HT1080 (cell line): ENCODE data around the gene ANKRD24. TPM values are rescaled to one million over a fixed set of nuclear protein-coding genes. Genes with fewer than 3 reads are reported as not detected.
"Not testable (repeated sequence)": the region's sequence is repeated elsewhere in the genome, so short reads cannot be mapped to it uniquely, and the experiment has no call there.

Experiments
- DNase-seq: peaks from one replicate; pipeline ENCODE4 v3.0.0-alpha.2; 2015; ENCODE audit warnings: low read depth
- total RNA-seq: library from RNA; depleted of rRNA; stranded (reverse); fragments of >200 nt; shearing (Covaris generic); gene quantifications from 2 replicates; pipeline ENCODE4 v1.2.3, GENCODE V29; 2014

ANKRD24 gene
- total RNA-seq, 1 experiment from 2014 or later = 0.42 TPM

DNA sequence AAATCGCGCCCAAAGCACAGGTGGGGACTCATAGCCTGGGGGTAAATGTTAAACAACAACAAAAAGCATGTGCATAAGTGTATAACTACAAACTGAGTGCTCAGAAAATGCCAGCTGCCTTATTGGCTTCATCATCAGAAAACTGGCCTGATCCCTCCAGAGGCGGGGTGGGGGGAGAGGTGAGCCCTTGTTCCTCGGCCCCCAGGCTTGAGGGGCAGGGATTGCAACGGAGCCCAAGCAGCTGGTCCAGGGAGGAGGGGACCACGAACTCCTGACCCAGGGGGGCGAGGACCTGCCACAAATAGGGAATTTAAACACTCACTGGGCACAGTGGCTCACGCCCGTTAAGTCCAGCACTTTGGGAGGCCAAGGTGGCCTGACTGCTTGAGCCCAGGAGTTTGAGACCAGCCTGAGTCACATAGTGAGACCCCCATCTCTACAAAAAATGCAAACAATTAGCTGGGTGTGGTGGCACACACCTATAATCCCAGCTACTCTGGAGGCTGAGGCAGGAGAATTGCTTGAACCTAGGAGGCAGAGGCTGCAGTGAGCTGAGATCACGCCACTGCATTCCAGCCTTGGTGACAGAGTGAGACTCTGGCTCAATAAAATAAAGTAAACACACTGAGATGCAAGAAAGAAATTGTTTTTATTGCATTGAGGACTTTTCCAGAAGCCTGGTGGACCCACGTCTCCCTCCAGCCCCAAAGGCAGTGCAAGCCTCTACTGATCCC, 8.8 kb upstream of the ANKRD24 start:
- no peak for DNase-seq

DNA sequence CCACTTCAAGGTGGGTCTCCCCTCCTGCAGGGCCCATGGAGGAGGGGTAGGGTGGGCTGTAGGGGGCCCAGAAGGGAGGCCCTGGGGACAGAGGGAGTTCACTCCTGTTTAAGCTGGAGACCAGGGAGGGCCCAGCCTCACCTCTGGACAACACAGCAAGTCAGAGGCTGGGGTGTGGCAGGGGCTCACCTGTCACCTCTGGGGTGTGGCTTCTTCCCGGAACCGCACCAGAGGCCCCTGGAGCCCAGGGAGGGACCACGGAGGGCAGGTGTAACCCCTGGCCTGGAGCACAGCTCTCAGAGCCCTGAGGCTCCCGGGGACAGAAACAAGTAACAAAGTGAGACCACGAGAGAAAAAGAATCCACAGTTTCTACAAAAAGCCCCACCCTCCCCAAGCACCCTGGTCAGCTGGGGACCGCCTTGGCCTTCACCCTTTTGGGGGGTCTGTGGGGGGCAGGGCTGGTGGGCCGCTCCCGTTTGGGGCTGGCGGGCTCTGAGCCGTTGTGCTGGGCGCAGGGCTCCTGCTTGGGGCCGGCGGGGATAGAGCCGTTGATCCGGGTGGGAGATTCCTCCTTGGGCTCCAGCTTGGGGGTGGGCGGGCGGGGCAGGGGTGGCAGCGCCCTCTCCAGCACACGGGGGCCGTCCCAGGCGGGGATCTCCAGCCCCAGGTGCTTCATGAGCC, 8.1 kb upstream of the ANKRD24 start:
- DNase-seq = no peak

DNA sequence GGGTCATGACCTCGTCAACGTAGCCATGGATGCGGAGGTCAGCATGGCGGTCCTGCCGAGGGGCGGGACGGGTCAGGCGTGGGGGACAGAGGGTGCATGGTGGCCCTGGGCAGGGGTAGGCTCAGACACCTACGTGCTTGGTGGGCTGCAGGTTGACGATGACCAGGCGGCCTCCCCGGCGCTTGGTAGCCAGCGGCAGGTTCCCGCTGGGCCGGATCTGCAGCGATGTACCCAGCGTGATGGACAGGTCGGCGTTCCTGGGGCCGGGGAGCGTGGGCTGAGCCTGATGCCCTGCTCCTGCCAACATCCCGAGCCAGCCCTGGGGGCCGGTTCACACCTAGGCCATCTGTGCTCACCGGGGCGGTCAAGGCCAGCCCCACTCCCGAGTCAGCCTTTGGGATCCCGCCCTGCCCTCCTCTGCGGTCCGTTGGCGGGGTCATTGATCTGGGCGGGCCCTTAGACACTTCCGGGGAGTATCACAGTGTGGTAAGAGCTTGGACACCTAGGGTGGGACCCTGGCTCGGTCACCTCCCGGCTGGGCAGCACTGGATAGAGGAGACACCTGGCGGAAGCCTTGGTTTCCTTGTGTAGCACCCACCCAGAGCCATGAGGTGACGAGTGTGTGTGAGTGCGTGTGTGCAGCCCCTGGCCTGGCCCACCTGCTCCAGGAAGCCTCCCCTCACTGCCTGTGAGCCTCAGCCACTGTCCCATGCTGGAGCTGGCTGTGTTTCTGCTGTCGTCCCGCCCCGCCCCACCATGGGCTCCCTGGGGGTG, 7.4 kb upstream of the ANKRD24 start:
- no peak for DNase-seq

DNA sequence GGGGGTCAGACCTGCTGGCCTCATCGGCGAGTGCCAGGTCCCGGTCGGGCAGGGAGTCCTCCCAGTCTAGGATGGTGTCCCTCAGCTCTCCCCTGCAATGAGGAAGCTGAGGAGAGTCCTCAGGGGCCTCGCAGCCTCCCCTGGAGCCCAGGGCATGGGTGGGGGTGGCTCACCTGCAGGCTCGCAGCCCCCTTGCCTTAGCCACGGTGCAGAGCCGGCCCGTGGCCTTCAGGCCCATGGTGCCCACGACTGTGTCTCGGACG, 6.9 kb upstream of the ANKRD24 start:
- no peak for DNase-seq

DNA sequence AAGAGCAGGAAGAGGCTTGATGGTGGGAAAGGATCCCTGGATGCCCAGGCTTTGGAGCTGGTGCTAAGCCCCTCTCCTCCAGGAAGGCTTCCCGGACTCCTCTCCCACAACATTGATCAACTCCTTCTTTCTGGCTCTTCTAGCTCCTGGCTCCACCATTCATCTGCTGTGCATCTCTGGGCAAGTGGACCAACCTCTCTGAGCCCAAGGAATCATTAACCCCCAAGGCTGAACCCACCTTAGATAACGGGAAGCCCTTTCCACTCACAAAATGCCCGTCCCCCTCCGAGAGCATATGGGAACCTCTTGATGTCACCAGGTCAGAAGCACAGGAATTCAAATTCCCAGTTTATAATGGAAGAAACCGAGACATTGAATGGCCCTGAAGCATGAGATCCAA, 5.3 kb upstream of the ANKRD24 start:
- no peak for DNase-seq

DNA sequence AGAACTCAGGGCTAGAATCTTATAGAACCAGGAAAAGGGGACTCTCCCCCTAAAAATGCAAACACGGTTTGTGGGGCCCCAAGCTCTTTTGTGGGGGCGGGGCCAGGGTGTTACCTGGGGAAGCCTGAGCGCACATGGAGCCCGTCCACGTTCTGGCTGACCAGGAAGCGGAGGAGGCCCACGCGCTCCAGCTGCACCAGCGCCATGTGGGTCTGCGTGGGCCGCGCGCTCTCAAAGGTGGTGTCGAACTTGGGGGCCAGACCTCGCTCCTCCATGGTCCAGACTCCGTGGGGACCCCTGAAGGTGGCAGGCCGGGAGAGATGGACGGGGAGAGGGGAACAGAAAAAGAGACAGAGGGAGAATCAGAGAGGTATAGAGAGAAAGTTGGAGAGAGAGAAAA, 3.5 kb upstream of the ANKRD24 start:
- no peak for DNase-seq

DNA sequence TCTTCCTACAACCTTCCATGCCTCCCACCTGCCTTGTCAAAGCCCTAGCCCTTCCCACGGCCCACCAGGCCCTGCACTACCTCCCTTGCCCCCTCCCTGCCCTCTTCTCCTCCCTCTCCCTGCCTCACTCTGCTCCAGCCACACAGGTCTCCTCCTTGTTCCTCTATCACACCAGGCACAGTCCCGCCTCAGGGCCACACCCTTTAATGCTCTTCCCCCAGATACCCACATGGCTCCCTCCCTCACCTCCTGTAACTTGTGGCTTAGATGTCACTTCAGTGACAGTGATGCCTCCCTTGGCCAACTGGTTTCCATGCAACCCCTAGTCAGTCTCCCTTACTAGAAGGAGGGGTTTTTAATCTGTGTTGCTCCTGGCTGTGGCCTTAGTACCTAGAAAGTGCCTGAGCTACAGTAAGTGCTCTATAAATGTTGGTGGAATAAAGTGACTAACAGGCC, 1.4 kb upstream of the ANKRD24 start:
- DNase-seq = no peak

DNA sequence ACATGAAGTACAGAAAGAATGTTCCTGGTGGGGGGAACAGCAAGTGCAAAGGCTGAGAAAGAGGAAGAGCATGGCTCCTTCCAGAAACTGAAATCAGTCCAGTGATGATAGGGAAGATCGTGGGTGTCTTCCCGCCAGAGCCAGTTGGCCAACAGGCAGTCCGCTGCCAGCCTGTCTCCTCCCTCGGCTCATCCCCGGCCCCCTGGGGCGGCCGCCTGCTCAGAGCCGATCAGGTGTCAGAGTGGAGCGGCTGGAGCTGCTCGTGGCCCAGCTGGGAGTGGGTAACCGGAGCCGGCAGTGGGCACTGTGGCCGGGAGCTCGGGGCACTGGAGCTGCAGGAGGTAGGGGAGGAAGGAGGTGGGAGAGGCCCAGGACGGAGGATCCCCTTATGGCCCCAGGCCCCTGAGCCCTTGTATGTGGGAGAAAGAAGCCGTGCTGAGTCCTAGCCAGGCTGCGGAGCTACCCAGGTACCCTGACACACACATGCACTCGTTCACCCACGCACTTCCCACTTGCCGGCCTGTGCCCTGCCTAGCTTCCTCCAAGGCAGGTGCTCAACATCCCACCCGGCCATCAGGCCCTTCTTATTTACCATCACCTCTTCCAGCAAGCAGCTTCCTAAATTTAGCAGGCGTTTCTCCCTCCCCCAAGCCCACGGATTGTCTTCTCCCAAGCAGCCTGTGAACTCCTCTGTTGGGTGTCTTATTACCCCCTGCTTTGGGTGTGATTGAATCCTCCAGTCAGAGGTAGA, 1.7 kb downstream of the ANKRD24 start:
- no peak for DNase-seq

DNA sequence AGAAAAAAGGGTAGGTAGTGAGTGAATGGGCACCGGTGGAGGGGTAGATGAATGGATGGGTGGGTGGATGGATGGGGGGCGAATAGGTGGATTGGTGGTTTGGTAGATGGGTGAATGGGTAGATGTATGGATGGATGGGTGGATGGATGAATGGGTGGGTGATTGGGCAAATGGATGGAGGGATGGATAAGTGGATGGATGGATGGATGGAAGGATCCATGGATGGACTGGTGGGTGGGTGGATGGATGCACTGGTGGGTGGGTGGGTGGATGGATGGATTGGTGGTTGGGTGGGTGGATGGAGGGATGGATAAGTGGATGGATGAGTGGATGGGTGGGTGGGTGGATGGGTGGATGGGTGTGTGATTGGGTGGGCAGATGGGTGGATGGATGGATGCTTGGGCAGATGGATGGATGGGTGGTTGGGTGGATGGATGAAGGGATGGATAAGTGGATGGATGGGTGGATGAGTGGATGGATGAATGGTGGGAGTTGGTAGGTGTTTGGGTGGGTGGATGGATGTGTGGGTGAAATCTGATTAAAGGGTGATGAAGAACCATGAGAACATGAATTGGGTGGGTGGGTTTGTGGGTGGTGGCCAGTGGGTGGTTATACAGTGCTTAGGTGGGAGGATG, 2.3 kb downstream of the ANKRD24 start:
- no peak for DNase-seq

DNA sequence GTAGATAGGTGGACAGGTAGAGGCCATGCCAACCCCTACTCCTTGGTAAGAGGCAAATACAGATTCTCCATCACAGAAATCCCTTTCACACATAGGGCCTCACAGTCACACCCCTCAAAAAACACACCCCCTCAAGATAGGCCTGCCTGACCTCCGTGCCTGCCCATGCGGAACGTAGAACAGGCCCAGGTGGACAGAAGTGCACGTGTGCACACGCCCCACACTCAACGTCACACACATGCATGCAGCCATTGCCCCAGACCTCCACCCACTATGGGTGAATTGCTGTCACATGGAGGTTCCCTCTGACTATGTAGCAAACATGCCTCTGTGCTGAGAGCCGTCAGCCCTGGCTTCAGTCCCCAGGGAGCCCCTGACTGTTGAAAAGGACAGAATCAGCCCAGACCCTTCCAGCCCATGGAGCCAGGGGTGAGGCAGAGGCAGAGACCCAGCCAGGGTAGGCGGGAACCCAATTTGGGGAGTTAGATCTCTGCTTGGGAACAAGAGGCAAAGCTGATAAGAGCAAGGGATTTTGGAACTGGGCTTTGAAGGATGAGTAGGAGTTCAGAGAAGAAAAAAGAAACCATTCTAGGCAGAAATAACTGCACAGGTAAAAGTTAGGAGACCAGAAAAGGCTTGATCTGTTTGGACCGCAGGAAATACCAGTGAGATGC, 3.1 kb downstream of the ANKRD24 start:
- DNase-seq = no peak

DNA sequence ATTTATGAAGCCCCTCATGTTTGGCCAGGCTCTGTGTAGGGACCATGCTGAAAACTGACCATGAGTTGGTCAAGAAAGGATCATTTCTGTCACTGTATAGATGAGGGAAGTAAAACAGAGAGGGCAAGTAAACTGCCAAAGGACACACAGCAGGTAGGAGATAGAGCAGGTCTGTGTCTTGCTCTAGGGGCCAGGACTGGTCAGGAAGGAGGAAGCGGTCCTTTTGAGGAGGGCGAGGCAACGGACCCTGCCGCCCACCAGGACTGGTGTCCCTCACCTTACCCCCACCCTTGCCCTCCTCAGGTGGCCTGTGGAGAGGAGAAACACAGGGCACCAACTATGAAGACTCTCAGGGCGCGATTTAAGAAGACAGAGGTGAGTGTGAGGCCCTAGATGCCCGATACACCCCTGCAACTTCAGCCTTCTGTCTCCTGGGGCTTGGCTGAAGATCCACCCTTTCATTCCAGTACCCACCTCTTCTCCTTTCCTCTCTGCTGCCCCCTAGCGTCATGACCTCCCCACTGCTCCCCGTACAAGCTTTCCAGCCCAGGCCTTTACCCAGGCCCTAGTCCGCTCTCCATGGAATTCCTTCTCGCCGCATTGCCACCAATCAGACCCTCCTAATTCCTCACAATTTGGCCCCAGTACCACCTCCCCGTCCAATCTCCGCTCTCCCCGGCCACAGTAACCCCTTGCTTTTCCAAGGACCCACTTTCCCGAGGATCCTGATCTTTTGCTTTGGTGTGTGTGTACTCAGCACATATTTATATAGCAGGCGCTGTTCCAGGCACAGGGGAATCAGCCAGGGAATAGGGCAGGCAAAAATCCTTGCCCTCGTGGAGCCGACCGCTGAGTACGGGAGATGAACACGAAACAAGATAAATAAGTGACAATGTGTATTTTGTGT, 3.9 kb downstream of the ANKRD24 start:
- DNase-seq = peak; percentile 57

DNA sequence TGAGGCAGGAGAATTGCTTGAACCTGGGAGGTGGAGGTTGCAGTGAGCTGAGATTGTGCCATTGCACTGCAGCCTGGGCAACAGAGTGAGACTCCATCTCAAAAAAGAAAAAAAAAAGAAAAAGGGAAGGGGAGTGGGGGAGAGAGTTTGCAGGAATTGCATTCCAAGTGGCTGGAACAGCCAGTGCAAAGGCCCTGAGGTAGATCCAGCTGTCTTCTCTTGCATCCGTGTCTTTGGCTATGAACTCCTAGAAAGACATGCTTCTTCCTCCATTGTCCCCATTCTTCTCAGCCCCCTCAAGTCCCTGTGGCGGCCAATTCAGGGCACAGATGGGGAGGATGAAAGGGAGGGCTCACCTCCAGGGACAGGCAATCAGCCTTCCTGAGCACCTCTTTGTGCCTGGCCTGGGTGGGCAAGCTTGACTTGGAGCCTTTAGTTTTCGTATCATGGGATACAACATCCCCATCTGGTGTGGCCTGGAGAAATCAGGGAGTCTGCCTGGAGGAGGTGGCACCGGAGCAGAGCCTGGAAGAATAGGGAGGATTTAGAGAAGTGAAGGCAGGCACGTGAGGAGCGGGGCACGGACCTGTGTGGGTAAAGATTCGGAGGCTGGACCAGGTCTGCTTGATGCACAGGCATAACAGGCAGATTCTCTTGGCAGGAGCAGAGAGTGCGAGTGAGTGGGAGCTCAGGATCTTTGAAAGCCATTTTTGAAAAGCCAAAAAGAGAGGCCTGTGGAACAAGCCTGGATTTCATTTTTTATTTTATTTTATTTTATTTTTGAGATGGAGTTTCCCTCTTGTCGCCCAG, 5.0 kb downstream of the ANKRD24 start:
- DNase-seq = no peak

DNA sequence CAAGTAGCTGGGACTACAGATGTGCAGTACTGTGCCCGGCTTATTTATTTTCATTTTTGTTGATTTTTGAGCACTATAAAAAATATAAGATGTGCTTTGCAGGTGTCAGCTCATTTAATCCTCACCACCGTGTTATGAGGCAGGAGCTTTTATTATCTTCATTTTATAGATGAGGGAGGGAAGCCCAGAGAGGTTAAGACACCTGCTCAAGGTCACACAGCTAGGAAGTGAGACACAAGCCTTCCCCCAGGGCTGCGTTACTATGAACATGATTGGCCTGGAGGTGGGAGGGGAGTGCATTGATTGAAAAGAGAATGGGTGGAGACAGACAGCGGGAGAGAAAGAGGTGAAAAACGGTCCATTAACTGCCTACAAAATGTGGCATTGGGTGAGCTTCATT, 7.2 kb downstream of the ANKRD24 start:
- DNase-seq = no peak

DNA sequence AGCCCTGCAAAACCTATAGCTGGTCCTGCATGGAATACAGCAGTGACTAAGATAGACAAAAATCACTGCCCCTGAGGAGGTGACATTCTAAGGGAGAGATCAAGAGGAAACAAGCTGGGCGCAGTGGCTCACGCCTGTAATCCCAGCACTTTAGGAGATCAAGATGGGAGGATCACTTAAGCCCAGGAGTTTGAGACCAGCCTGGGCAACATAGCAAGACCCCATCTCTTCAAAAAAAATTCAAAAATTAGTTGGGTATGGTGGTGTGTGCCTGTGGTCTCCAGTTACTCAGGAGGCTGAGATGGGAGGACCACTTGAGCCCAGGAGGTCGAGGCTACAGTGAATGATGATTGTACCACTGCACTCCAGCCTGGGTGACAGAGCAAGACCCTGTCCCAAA, 10.0 kb downstream of the ANKRD24 start:
- DNase-seq = not testable (repeated sequence)

DNA sequence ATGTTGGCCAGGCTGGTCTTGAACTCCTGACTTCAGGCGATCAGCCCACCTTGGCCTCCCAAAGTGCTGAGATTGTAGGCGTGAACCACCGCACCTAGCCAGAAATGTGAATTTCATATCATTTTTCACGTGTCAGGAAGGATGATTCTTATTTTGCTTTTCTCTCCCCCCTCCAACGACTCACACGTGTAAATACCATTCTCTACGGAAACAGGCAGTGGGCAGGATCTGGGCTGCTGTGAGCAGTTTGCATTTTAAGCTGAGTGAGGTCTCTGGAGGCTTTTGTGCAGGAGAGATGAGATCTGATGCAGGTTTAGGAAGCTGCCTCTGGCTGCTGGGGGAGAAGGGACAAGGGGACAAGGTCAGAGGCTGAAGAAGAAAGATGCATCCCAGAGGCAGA, 11.9 kb downstream of the ANKRD24 start:
- no peak for DNase-seq

DNA sequence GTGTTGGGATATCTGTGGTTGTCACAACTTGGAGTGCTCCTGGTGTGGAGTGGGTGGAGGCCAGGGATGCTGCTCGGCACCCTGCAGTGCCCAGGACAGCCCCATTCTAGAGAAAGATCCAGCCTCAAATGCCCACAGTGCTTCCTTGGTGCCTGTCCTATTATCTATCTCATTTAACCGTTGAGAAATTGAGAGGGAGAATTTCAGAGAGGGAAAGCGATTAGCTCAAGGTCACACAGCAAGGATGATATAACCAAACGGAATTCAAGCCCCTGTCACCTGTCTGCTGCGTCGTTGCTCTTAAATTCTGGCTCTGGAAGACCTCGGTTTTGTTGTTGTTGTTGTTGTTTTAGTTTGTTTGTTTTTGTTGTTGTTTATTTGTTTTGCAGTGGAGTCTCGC, 13.5 kb downstream of the ANKRD24 start:
- DNase-seq = no peak

DNA sequence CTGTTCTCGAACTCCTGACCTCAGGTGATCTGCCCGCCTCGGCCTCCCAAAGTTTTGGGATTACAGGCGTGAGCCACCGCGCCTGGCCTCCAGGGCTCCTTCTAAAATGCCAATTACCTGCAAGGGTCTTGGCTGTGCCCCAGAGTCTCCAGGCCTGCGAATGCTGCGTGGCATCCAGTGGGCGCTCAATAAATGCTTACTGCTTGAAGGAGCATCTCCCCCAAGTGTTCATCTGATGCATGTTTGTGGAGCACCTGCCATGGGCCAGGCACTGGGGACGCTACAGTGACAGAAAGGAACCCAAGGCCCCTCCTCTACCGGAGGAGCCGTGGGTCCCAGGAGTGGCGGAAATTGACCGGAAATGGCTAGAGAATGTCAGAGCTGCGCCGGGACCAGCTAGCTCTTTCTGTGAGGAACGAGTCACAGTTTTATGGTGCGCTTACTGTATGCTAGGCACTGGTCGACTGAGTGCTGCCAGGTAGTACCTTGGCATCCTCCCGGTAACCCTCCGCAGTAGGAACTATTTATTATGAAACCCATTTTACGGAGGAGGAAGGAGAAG, 14.2 kb downstream of the ANKRD24 start:
- DNase-seq = no peak

DNA sequence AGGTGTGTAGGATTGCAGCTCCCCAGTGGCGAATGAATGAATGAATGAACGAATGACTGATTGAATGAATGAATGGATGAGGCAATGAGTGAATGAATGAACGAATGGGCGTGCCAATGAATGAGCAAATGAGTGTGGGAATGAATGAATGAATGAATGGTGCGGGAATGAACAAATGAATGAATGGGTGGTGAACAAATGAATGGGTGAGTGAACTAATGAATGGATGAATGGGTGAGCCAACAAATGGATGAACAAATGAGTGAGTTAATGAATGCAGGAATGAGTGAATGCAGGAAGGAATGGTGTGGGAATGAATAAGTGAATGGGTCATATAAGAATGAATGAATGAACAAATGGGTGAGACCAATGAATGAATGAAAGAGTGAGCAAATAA, 14.7 kb downstream of the ANKRD24 start:
- DNase-seq = no peak
